HEK293 (cell line): ENCODE results near the gene ZC2HC1C.

Experiments used
- KLF9 ChIP-seq: fragments of 450-650 bp; formaldehyde crosslinking; IDR thresholded peaks from 2 replicates; pipeline ENCODE4 v1.5.1; 2016; ENCODE audit warnings: missing biosample characterization, missing genetic modification characterization, low read depth
- ZNF10 ChIP-seq: fragments of 450-650 bp; formaldehyde crosslinking; IDR thresholded peaks from 2 replicates; pipeline ENCODE4 v1.5.1; 2017; ENCODE audit warnings: missing biosample characterization, missing genetic modification characterization
- ZNF202 ChIP-seq: fragments of 450-650 bp; formaldehyde crosslinking; IDR thresholded peaks from 2 replicates; pipeline ENCODE4 v1.5.1; 2016; ENCODE audit warnings: missing biosample characterization, missing genetic modification characterization, borderline replicate concordance
- ZNF274 ChIP-seq, 2 experiments: fragments of 200-500 bp in 1 of 2; fragments of 450-650 bp in 1 of 2; sonication (Bioruptor generic) in 1 of 2; formaldehyde crosslinking in 1 of 2; IDR thresholded peaks; 2 replicates each; pipeline versions ENCODE4 v1.5.1 to v1.6.1; 2014 to 2016; ENCODE audit warnings: borderline replicate concordance in 1 of 2, inconsistent platforms in 1 of 2, low read length in 1 of 2, missing biosample characterization in 1 of 2, missing genetic modification characterization in 1 of 2
- ZNF501 ChIP-seq: fragments of 450-650 bp; formaldehyde crosslinking; IDR thresholded peaks from 2 replicates; pipeline ENCODE4 v1.5.1; 2016; ENCODE audit warnings: missing biosample characterization, missing genetic modification characterization
- TF ChIP-seq, protein P1 (sequence below): fragments of 450-650 bp; formaldehyde crosslinking; IDR thresholded peaks from 2 replicates; pipeline ENCODE4 v1.5.1; 2016; ENCODE audit warnings: missing biosample characterization, missing genetic modification characterization
- TF ChIP-seq, protein P2 (sequence below): fragments of 450-650 bp; formaldehyde crosslinking; IDR thresholded peaks from 2 replicates; pipeline ENCODE4 v1.5.1; 2017; ENCODE audit warnings: missing biosample characterization, mild to moderate bottlenecking, missing genetic modification characterization, moderate library complexity
- TF ChIP-seq, protein P3 (sequence below): fragments of 450-650 bp; formaldehyde crosslinking; conservative IDR thresholded peaks from 2 replicates; pipeline ENCODE4 v1.5.1; 2016; ENCODE audit warnings: low read depth, missing biosample characterization, missing genetic modification characterization
- TF ChIP-seq, protein P4 (sequence below): fragments of 450-650 bp; formaldehyde crosslinking; IDR thresholded peaks from 2 replicates; pipeline ENCODE4 v1.5.1; 2016; ENCODE audit warnings: missing biosample characterization, missing genetic modification characterization

DNA sequence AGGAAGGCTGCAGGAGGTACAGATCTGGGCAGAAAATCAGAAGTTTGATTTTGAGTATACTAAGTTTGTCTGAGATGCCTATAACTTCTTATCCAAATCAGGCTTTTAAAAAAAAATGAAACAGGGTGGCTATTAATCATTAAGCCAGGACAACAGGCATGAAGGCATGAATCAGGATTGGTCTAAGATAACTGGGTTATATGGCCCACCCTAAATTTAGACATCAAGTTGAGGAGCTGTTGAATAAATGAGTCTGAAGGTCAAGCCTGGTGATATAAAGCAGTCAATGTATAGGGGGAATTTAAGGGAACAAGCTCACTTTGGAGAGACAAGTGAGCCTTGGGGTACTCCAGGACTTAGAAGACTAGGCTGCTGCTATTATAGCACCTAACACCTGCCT lies 28.8 kb downstream of the ZC2HC1C start:
- no peak for TF ChIP-seq ZNF501 (tag by site-specific recombination)
- TF ChIP-seq KLF9, result no peak
- TF ChIP-seq, protein P1, sequence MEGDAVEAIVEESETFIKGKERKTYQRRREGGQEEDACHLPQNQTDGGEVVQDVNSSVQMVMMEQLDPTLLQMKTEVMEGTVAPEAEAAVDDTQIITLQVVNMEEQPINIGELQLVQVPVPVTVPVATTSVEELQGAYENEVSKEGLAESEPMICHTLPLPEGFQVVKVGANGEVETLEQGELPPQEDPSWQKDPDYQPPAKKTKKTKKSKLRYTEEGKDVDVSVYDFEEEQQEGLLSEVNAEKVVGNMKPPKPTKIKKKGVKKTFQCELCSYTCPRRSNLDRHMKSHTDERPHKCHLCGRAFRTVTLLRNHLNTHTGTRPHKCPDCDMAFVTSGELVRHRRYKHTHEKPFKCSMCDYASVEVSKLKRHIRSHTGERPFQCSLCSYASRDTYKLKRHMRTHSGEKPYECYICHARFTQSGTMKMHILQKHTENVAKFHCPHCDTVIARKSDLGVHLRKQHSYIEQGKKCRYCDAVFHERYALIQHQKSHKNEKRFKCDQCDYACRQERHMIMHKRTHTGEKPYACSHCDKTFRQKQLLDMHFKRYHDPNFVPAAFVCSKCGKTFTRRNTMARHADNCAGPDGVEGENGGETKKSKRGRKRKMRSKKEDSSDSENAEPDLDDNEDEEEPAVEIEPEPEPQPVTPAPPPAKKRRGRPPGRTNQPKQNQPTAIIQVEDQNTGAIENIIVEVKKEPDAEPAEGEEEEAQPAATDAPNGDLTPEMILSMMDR, result no peak
- TF ChIP-seq ZNF274 (IDR thresholded peaks at IDR 0.05; ENCODE audit: low read length), result no peak
- no peak for TF ChIP-seq ZNF274 (tag by site-specific recombination; IDR thresholded peaks at IDR 0.05; ENCODE audit: borderline replicate concordance)
- TF ChIP-seq, protein P2, sequence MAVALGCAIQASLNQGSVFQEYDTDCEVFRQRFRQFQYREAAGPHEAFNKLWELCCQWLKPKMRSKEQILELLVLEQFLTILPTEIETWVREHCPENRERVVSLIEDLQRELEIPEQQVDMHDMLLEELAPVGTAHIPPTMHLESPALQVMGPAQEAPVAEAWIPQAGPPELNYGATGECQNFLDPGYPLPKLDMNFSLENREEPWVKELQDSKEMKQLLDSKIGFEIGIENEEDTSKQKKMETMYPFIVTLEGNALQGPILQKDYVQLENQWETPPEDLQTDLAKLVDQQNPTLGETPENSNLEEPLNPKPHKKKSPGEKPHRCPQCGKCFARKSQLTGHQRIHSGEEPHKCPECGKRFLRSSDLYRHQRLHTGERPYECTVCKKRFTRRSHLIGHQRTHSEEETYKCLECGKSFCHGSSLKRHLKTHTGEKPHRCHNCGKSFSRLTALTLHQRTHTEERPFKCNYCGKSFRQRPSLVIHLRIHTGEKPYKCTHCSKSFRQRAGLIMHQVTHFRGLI, result no peak
- TF ChIP-seq, protein P3, sequence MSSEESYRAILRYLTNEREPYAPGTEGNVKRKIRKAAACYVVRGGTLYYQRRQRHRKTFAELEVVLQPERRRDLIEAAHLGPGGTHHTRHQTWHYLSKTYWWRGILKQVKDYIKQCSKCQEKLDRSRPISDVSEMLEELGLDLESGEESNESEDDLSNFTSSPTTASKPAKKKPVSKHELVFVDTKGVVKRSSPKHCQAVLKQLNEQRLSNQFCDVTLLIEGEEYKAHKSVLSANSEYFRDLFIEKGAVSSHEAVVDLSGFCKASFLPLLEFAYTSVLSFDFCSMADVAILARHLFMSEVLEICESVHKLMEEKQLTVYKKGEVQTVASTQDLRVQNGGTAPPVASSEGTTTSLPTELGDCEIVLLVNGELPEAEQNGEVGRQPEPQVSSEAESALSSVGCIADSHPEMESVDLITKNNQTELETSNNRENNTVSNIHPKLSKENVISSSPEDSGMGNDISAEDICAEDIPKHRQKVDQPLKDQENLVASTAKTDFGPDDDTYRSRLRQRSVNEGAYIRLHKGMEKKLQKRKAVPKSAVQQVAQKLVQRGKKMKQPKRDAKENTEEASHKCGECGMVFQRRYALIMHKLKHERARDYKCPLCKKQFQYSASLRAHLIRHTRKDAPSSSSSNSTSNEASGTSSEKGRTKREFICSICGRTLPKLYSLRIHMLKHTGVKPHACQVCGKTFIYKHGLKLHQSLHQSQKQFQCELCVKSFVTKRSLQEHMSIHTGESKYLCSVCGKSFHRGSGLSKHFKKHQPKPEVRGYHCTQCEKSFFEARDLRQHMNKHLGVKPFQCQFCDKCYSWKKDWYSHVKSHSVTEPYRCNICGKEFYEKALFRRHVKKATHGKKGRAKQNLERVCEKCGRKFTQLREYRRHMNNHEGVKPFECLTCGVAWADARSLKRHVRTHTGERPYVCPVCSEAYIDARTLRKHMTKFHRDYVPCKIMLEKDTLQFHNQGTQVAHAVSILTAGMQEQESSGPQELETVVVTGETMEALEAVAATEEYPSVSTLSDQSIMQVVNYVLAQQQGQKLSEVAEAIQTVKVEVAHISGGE (tag by site-specific recombination), result no peak
- TF ChIP-seq, protein P4, sequence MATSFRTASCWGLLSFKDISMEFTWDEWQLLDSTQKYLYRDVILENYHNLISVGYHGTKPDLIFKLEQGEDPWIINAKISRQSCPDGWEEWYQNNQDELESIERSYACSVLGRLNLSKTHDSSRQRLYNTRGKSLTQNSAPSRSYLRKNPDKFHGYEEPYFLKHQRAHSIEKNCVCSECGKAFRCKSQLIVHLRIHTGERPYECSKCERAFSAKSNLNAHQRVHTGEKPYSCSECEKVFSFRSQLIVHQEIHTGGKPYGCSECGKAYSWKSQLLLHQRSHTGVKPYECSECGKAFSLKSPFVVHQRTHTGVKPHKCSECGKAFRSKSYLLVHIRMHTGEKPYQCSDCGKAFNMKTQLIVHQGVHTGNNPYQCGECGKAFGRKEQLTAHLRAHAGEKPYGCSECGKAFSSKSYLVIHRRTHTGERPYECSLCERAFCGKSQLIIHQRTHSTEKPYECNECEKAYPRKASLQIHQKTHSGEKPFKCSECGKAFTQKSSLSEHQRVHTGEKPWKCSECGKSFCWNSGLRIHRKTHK (tag by site-specific recombination), result no peak
- TF ChIP-seq ZNF10 (tag by site-specific recombination), result no peak
- TF ChIP-seq ZNF202, result no peak
